GM13977 (cell line): ENCODE measurements around the gene TRAF3.

ENCODE experiments used
- DNase-seq: peaks from one replicate; pipeline ENCODE4 v3.0.0; 2012; ENCODE audit warnings: low spot score
- in situ Hi-C: fragments of 300-500 bp; cut with MboI; formaldehyde crosslinking; loops from one replicate; pipeline ENCODE4 v1.12.0; 2022; ENCODE audit warnings: low sequenced_read_pairs, low pct_unique_long_range_greater_than_20kb, mixed read lengths, inconsistent platforms; ENCODE audit not compliant: unreplicated experiment
- TF ChIP-seq, protein P1 (sequence below): IDR thresholded peaks from 2 replicates; pipeline ENCODE4 v1.5.1; 2012; ENCODE audit warnings: mild to moderate bottlenecking, control low read depth; ENCODE audit not compliant: insufficient read depth; ENCODE audit errors: extremely low read depth, missing control alignments

The TRAF3 gene

DNA sequence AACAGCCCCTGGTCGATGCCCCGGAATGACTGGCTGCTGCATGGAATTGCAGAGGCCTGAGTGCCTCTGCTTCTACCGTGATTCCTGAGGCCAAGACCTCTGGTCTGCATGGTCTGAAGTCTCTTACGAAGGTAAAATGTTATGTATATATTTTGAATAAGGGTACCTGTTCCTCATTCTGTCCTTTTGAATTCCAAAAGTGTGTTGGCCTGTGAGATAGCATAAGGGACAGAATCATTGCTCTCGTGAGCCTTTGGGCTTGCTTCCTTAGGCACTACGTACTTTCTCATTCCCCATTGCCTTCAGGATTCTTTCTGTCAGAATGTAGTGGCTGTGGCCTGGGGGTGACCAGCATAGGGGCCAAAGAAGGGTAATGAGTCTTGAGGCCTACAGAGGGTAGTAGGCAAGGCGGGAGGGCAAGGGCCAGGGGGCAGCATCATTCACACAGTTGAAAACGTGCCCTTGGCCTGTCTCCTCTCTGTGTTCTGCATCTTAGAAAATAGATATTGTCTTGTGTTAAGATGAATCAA is 19.5 kb downstream of the TRAF3 start:
- TF ChIP-seq, protein P1, sequence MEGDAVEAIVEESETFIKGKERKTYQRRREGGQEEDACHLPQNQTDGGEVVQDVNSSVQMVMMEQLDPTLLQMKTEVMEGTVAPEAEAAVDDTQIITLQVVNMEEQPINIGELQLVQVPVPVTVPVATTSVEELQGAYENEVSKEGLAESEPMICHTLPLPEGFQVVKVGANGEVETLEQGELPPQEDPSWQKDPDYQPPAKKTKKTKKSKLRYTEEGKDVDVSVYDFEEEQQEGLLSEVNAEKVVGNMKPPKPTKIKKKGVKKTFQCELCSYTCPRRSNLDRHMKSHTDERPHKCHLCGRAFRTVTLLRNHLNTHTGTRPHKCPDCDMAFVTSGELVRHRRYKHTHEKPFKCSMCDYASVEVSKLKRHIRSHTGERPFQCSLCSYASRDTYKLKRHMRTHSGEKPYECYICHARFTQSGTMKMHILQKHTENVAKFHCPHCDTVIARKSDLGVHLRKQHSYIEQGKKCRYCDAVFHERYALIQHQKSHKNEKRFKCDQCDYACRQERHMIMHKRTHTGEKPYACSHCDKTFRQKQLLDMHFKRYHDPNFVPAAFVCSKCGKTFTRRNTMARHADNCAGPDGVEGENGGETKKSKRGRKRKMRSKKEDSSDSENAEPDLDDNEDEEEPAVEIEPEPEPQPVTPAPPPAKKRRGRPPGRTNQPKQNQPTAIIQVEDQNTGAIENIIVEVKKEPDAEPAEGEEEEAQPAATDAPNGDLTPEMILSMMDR, result no peak
- DNase-seq, result no peak
- in situ Hi-C loops, result no loop called here

DNA sequence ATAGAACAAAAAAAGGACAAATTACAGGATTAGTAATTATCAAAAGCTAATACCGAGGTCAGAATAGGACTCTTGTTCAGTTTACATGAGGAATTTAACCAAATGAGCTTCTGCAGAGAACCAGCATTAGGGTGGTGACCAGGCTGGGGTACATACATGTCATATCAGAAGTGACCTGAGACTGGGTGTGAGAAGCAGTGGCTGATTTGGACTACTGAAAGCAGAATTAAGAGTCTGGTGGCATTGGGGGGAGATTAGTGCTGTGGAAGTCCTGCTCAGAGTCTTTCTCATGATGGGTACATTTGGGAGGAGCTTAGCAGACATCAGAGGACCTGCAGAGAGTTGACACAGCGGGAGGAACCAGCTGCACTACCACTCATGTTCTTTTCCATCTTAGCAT is 21.7 kb downstream of the TRAF3 start:
- TF ChIP-seq, protein P1, result no peak
- DNase-seq, result no peak
- in situ Hi-C loops, result no loop called here

DNA sequence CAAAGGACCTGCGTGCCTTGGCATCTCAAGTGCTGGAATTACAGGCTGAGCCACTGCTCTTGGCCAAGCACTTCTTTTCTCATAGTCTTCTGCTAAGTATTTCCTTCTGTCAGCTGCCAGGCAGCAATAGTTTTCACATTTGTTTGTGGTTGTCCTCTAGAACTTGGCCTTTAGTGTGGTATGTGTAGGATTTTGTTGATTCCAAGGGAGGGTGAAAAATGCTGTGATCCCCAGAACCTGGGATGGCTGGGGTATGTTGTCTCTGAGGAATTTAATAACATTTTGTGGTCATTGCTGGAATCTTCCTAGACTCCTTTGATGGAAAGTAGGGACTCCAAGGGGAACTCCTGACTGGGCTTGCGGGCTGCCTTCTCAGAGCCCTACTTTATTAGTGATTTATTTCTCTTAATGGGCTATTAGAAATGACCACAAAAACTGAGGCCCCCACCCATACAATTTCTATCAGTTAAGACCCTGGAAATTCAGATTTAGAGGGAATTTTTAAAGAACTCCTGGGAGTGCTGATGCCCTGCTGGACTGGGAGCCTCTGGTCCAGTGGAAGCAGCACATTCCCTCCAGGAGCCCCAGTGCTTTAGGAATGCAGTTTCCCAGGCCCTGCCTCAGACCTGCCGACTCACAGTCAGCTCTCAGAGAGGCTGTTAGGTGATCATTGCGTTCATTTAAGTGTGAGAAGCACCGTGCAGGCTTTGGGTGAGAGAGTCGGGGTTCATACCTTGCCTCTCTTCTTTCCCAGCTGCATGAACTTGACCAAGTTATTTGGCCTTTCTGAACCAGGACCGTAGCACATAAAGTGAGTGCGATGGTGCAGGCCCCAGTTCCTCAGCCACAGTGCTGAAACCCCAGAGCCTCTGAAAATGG is 22.7 kb downstream of the TRAF3 start:
- TF ChIP-seq, protein P1, result no peak
- no peak for DNase-seq
- in situ Hi-C loops, result no loop called here

DNA sequence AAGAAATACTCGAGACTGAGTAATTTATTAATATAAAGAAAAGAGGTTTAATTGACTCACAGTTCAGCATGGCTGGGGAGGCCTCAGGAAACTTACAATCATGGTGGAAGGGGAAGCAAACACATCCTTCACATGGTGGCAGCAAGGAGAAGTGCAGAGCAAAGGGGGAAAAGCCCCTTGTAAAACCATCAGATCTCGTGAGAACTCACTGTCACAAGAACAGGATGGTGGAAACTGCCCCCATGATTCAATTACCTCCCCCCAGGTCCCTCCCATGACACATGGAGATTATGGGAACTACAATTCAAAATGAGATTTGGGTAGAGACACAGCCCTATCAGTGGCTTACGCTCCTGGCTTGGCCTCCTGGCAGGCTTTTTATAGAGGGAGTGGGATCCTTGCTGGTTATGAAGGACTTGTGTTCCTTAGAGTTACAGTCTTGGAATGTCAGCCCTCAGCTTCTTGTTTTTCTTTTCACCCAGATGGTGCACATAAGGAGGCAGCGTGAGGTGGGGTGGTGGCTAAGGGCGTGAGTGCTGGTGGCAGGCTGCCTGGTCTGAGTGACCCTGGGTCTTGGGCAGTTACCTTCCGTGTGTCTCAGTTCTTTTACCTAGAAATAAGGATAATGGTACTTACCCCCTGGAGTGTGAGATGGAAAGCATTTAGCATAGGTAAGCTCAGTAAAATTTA is 25.7 kb downstream of the TRAF3 start:
- no peak for DNase-seq
- in situ Hi-C loops, result no loop called here
- TF ChIP-seq, protein P1, result no peak

DNA sequence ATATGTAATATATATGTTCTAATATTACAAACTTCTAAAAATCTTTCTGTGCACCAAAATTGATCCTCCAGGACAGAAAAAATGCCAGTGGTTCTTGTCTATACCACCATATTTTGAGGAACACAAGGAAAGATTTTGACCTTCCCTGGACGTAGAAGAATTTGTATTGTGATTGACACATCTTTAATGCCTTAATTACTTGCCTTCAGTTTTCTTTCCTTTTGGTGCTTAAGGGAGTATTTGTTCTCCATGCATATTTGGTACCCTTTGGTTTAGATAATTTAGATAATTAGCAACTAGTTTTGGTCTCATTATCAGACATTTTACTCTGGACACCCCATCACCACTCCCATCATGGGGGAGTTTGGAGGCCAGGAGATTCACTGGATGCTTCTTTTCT is 27.6 kb downstream of the TRAF3 start:
- in situ Hi-C loops, result no loop called here
- no peak for DNase-seq
- TF ChIP-seq, protein P1, result no peak

DNA sequence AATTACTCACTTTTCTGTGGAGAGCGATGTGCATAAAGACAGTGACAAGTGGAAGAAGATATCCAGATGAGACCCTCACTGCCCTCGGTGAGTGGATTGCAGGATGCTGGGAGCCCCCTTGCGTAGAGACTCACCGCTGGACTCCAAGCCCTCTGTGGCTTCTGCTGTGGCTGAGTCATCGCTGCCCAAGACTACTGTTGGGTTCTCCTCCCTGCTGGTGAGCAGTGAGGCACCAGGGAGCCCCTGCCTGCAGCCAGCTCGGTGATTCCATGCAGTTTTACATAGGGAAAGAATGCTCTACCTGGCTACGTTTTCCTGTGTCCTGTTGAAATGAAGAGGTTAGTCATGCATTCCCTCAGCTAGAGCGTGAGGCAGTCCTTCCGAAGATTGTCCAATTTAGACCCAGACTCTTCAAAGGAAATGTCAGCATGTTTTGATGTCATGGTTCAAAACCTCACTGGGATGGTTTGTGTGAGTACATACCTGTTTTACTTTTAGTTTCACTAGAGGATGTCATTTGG is 28.2 kb downstream of the TRAF3 start:
- TF ChIP-seq, protein P1, result no peak
- in situ Hi-C loops, result no loop called here
- peak; percentile 48 for DNase-seq
